Kidney epithelial cell (primary cell): ENCODE results near the gene TPST1. TPM values are rescaled to one million over a fixed set of nuclear protein-coding genes. Genes with fewer than 3 reads are reported as not detected.
"Not testable (repeated sequence)": the region's sequence is repeated elsewhere in the genome, so short reads cannot be mapped to it uniquely, and the experiment has no call there.

Source experiments
- DNase-seq: peaks from one replicate; pipeline ENCODE4 v3.0.0-alpha.2; 2010; ENCODE audit warnings: low read depth
- H3K27me3 ChIP-seq: 2 replicates; pipeline ENCODE4 v1.6.0; 2011; ENCODE audit warnings: low read length; ENCODE audit not compliant: control insufficient read depth, insufficient read depth
- H3K36me3 ChIP-seq: 2 replicates; pipeline ENCODE4 v1.5.1; 2011; ENCODE audit warnings: low read length; ENCODE audit not compliant: control insufficient read depth, insufficient read depth
- H3K4me3 ChIP-seq: 2 replicates; pipeline ENCODE4 v1.5.1; 2011; ENCODE audit warnings: low read depth, mild to moderate bottlenecking, control low read depth, low read length
- total RNA-seq: library from RNA; depleted of rRNA; stranded (reverse); fragments of >200 nt; gene quantifications from 2 replicates; pipeline ENCODE4 v1.2.3, GENCODE V29; 2015
- TF ChIP-seq, protein P1 (sequence below): IDR thresholded peaks from 2 replicates; pipeline ENCODE4 v1.5.1; 2011; ENCODE audit warnings: mild to moderate bottlenecking, moderate library complexity, low read length, control low read depth, inconsistent platforms; ENCODE audit not compliant: insufficient read depth, poor library complexity, severe bottlenecking

TPST1 gene
- total RNA-seq, 1 donor from 2014 or later = 42.9 TPM

DNA sequence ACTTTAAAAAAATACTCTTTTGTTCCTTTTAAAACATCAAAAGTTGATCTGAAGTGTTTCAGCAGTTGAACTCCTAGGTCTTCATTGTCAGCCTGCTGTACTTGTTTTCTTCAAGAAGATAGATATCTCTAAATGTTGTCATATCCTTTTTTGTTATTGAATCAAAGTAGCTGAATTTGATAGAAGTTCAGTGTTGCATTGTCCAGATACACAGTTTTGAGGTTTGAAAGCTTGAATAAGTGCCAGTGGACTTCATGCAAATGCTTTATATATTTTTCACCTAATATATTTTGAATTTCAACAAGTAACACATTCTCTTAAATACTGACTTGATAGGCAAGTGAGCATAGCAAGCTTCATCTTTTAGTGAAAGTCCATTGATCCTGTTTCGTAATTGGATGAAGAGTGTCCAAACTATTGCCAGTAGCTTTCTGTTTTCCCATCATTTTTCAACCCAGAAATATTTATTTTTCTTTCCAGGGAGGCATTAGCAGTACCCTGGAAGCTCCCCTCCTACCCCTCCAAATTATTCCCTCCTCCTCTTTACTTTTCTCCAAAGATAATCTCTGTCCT, 114.4 kb downstream of the TPST1 start:
- Histone ChIP-seq H3K4me3 (no peak overlapping the region), H3K36me3 (no peaks in the 10 kb centered on the region), H3K27me3 (no peaks in the 10 kb centered on the region)
- DNase-seq = no peak
- TF ChIP-seq, protein P1, sequence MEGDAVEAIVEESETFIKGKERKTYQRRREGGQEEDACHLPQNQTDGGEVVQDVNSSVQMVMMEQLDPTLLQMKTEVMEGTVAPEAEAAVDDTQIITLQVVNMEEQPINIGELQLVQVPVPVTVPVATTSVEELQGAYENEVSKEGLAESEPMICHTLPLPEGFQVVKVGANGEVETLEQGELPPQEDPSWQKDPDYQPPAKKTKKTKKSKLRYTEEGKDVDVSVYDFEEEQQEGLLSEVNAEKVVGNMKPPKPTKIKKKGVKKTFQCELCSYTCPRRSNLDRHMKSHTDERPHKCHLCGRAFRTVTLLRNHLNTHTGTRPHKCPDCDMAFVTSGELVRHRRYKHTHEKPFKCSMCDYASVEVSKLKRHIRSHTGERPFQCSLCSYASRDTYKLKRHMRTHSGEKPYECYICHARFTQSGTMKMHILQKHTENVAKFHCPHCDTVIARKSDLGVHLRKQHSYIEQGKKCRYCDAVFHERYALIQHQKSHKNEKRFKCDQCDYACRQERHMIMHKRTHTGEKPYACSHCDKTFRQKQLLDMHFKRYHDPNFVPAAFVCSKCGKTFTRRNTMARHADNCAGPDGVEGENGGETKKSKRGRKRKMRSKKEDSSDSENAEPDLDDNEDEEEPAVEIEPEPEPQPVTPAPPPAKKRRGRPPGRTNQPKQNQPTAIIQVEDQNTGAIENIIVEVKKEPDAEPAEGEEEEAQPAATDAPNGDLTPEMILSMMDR = no peak

DNA sequence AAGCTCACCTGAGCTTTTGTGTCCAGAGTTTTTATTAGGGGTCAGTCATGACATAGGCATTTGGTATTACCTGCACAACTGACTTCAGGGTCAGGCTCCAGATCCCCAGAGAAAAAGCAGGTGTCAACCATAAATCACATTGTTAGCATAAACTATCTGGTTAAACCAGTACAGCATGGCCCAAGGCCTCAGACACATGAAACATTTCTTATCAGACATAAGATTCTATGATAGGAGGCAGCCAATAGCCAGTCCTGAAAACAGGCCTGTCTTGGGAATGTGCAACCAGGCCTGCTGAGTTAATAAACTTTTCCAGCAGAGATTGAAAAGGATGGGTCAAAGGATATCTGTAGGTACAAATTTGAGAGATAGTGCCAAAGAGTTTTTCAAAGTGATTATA, 116.1 kb downstream of the TPST1 start:
- DNase-seq = no peak

DNA sequence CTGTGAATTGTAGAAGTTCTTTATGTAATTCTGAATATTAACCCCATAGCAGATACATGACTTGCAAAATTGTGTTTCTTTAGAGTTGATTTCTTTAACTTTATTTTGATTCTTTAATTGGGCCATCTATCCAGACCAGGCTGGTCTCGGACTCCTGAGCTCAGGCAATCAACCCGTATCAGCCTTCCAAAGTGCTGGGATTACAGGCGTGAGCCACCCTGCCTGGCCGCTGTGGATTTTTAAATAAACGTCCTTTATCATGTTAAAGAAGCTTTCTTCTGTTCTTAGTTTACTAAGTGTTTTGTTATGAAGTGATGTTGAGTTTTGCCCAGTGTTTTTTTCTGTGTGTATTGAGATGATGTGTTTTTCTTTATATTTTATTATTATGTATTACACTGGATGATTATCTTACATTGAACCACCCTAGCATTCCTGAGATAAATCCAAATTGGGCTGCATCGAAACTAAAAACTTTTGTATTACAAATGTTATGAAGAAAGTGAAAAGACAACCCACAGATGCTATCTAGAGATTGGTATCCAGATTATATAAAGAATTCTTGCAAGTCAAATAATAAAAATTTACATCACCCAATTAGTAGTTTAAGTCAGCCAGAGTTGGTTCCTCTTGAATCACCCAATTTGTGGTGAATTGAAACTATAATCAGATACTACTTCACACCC, 118.1 kb downstream of the TPST1 start:
- TF ChIP-seq, protein P1 = no peak
- Histone ChIP-seq H3K4me3 (no peak overlapping the region), H3K36me3 (no peaks in the 10 kb centered on the region), H3K27me3 (no peaks in the 10 kb centered on the region)
- no peak for DNase-seq

More for the DNA sequence above, 116.1 kb downstream of the TPST1 start:
- TF ChIP-seq, protein P1 = no peak
- no peaks in the 10 kb centered on the region for H3K36me3 ChIP-seq
- no peaks in the 10 kb centered on the region for H3K27me3 ChIP-seq
- no peak overlapping the region for H3K4me3 ChIP-seq

DNA sequence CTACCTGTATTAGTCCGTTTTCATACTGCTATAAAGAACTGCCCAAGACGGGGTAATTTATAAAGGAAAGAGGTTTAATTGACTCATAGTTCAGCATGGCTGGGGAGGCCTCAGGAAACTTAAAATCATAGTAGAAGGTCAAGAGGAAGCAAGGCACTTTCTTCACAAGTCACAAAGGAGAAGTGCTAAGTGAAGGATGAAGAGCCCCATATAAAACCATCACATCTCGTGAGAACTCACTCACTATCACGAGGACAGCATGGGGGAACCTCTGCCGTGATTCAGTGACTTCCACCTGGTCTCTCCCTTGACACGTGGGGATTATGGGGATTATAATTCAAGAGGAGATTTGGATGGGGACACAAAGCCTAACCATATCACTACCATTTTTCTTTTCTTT, 119.9 kb downstream of the TPST1 start:
- not testable (repeated sequence) for H3K27me3 ChIP-seq, H3K4me3 ChIP-seq, DNase-seq, H3K36me3 ChIP-seq

DNA sequence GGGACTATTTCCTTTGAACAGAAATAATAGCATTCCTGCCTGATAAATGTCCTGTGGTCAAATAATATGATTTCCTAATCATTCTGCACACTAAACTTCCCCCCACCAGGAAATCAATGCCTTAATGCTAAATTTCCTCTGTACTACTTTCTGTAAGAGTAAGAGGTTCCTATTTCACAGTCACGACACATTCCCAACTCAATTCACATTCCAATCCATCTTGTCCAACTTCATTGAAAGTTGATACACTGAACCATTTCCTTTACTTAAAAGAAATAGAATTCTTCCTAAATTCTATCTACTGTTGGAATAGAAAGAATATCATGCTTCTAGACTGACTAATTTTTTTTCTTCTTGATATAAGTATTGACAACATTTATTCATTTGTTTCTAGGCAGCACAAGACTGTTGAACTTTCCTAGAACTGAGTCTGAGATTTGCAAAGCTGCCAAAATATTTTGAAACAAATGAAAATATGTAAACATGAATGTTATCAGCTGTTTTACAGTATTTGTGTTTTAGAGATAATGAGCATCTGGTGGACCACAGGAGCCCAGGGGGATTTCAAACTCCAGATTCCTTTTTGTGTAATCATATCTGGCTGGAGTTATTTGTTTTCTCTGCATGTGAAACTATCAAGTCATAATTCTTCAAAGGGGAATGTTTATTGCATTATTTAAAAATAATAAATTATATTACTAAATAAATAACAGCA, 121.5 kb downstream of the TPST1 start:
- TF ChIP-seq, protein P1 = no peak
- DNase-seq = no peak
- H3K27me3 ChIP-seq = no peaks in the 10 kb centered on the region
- no peak overlapping the region for H3K4me3 ChIP-seq
- H3K36me3 ChIP-seq = no peaks in the 10 kb centered on the region

DNA sequence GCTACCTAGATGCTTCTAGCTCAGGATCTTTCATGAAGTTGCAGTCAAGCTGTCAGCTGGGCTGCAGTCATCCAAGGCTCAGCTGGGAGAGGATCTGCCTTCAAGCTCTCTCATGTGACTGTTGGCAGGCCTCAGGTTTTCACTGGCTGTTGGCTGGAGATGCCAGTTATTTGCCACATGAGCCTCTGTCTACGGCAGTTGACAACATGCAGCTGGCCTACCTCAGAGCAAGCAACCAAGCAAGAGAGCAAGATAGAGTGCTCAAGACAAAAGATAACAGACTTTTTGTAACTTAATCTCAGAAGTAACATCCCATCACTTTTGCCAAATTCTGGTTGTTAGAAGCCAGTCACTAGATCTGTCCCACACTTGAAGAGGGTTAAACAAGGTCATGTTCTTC, 125.8 kb downstream of the TPST1 start:
- H3K36me3 ChIP-seq = no peaks in the 10 kb centered on the region

More for the DNA sequence above, 125.8 kb downstream of the TPST1 start:
- TF ChIP-seq, protein P1 = no peak
- Histone ChIP-seq H3K4me3 (no peak overlapping the region), H3K27me3 (no peaks in the 10 kb centered on the region)
- DNase-seq = no peak
